Activated CD8-positive, alpha-beta memory T cell treated with anti-CD3 and anti-CD28 coated beads, Interleukin-2, amount 50 U/mL, for 24 hours (primary cell): Measurements from ENCODE around the gene SLC29A1.

Experiments
- DNase-seq: peaks from one replicate; pipeline ENCODE4 v3.0.0-alpha.2; 2020; ENCODE audit errors: extremely low read depth

The SLC29A1 gene

GRCh38 chr6:44237021-44237812 is 13.8 kb downstream of the SLC29A1 start:
- DNase-seq = peak; percentile 49

DNA sequence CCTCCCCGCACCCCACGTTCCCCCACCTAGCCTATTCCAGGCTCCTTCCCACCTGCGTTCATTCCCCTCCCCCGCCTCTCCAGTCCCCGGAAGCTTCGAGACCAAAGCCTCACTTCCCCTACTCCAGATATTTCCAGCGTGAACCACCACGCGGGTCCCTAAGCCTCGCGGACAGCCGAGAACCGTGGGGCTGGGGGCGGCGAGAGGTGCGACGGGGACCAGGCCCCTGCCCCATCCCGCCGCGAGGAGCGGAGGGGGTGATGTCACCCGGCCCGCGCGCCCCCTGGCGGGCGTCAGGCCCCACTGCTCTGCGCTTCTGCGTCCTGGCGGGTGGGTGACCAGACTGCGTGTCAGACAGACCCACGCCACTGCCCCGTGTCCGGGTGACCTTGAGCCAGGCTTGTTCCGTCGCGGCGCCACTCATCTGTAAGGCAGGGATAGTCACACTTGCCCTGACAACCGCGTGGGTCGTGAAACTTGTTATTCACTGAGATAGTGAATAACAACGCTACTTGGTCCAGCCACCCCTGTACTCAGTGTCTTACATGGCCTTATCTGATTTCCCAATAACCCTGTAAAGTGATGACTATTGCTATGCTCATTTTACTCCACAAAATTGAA is 14.5 kb downstream of the SLC29A1 start:
- peak; percentile 61 for DNase-seq

DNA sequence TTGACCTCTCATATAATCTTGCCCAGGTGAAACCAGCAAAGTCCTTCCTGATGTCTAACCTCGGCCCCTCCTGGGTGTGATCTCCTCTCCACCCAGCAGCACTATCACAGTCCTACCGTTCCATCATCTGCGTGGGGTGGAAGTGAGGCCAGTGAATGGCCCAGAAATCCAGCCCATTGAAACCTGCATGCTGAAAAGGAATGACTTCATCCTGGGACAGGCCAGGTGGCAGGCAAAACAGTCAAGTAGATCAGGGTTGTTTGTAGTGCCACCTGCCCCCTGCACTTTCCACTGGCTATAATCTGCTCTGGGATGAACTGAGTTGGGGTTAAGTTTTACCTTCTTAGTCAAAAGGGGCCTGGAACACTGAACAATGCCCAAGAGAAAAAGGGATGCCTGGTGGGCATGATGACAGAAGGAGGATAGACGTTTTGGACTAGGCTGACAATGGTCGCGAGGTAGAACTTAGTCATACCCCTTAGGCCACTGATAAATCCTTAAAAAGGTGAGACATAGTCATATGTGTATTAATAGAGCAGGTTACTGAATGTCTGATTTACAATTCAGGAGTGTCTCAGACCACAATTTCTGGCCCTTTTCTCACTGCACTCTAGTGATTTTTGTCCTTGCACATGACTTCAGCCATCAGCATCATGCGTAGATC is 15.4 kb downstream of the SLC29A1 start:
- DNase-seq = no peak

- DNase-seq = no peak
Measured at GRCh38 chr6:44243345-44243744, 19.9 kb downstream of the SLC29A1 start.

- no peak for DNase-seq
Measured at GRCh38 chr6:44245391-44245911, 22.1 kb downstream of the SLC29A1 start.

DNA sequence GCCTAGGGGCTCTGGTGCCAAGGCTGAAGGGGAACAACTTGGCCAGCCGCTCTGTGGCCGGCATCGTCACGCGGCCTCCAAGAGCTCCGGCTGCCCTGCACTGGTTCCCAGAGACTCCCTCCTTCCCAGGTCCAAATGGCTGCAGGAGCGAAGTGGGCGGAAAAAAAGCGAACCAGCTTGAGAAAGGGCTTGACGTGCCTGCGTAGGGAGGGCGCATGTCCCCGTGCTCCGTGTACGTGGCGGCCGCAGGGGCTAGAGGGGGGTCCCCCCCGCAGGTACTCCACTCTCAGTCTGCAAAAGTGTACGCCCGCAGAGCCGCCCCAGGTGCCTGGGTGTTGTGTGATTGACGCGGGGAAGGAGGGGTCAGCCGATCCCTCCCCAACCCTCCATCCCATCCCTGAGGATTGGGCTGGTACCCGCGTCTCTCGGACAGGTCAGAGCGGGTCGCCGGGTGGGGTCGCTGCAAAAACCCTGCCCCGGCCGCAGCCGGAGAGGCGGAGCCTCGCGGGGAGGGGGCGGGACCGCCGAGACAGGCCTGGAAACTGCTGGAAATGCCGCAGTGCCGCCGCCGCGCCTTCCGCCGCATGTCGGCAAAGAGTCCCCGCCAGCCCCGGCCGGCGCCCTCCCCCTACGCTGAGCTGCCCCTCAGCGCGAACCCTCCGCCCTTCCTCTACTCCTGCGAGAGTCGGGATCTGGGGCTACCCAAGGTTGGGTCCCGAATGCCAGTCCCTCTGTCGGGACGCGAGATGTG is 22.7 kb downstream of the SLC29A1 start:
- DNase-seq = peak; percentile 69

DNA sequence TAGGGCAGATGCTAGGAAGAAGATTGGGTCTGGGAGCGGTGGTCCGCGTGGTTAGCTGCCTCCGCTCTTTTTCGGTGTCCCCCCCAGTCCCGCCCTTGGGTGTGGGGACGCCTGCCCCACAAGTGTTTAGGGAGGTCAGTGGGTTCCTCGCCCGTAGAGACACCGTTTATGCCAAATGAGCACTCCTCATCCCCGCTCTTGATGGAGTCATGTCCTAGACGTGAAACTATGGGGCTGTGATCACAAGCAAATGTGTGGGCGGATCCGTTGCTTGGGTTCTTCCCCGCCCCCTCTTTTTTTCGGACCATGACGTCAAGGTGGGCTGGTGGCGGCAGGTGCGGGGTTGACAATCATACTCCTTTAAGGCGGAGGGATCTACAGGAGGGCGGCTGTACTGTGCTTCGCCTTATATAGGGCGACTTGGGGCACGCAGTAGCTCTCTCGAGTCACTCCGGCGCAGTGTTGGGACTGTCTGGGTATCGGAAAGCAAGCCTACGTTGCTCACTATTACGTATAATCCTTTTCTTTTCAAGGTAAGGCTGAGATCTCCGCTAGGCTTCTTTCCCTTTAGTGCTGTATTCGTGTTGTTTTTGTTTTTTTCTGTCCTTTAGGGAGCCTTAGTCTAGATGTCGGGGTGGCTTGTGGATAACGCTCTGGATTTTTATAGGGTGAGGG is 23.4 kb downstream of the SLC29A1 start, which contains the start of gene HSP90AB1:
Gene HSP90AB1 (plus strand): TSS at position 439 of the 675 bp plus-strand sequence. CDS start 1,529 bp downstream, outside the sequence.
- DNase-seq = peak; percentile 95

GRCh38 chr6:44247338-44248302 is 24.2 kb downstream of the SLC29A1 start:
- DNase-seq = peak; percentile 78

- no peak for DNase-seq
Measured at GRCh38 chr6:44248579-44248978, 25.2 kb downstream of the SLC29A1 start.

DNA sequence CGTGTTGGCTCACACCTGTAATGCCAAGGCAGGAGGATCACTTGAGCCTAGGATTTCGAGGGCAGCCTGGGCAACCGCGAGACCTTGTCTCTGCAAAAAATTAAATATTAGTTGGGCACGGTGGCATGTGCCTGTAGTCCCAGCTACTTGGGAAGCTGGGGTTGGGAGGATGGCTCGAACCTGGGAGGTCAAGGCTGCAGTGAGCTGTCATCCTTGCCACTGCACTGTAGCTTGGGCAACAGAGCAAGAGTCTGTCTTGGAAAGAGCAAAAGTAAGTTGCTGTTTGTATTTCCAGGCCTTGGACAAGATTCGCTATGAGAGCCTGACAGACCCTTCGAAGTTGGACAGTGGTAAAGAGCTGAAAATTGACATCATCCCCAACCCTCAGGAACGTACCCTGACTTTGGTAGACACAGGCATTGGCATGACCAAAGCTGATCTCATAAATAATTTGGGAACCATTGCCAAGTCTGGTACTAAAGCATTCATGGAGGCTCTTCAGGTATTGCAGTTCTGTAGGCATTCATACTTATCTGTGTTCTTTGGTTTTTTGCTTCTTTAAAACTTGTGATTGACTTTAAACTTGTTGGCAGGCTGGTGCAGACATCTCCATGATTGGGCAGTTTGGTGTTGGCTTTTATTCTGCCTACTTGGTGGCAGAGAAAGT is 25.8 kb downstream of the SLC29A1 start:
- no peak for DNase-seq

- DNase-seq = no peak
Measured at GRCh38 chr6:44250067-44250717, 26.8 kb downstream of the SLC29A1 start.

DNA sequence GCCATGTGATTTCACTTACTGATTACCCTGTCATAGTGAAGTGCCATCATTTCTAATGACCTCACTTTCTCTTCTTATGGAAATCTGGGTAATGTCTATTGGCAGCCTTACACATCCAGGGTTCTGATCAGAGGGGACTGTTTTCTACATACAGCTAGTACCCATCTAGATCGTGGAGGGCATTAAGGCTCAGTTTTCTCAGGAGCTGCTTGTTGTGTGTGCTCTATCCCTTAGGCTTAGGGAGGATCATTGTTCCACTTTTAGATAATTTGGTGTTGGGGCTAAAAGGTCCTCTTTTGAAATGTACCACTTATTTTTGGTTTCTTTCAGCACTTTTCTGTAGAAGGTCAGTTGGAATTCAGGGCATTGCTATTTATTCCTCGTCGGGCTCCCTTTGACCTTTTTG is 27.3 kb downstream of the SLC29A1 start:
- DNase-seq = no peak

DNA sequence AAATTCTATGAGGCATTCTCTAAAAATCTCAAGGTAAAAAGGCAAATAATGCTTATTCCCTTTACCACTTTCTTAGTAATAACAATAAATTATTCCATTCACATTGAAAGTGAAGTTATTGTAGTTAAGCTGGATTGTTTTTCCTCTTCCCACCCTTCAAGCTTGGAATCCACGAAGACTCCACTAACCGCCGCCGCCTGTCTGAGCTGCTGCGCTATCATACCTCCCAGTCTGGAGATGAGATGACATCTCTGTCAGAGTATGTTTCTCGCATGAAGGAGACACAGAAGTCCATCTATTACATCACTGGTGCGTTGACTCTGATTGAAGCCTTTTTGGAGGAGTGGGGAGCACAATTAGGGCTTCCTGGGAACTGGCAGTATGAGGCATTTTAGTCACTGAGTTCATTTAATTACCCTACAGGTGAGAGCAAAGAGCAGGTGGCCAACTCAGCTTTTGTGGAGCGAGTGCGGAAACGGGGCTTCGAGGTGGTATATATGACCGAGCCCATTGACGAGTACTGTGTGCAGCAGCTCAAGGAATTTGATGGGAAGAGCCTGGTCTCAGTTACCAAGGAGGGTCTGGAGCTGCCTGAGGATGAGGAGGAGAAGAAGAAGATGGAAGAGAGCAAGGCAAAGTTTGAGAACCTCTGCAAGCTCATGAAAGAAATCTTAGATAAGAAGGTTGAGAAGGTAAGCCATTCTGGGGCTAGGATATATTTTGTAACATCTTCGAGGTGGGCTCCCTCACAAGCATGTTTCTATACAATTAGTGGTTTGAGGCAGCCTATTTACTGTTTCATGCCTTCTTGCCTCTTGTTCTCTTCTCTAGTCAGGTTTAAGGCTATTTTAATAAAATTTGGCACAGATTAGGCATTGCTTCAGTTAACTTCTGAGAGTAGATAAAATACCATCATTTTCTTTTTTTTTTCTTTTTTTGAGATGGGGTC is 28.5 kb downstream of the SLC29A1 start:
- no peak for DNase-seq

DNA sequence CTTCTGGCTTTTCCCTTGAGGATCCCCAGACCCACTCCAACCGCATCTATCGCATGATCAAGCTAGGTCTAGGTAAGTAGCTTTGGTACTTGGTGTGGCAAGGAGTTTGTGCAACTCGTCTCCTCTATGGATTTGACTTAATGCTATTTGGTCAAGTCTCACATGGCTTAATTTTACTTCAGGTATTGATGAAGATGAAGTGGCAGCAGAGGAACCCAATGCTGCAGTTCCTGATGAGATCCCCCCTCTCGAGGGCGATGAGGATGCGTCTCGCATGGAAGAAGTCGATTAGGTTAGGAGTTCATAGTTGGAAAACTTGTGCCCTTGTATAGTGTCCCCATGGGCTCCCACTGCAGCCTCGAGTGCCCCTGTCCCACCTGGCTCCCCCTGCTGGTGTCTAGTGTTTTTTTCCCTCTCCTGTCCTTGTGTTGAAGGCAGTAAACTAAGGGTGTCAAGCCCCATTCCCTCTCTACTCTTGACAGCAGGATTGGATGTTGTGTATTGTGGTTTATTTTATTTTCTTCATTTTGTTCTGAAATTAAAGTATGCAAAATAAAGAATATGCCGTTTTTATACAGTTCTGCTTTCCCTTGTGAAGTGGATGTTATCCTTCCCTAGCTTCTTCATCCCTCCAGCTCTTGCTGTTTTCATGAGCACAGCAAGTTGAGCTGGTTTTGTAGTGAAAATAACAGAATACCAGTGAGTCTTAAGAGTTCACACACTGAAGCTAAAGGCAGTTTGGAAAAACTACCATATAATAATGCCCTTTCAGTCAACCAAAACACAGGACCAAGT is 30.1 kb downstream of the SLC29A1 start:
- no peak for DNase-seq

GRCh38 chr6:44254191-44255104 is 31.1 kb downstream of the SLC29A1 start:
- DNase-seq = no peak
